HEK293 (cell line): Measurements from ENCODE around the gene SPRR2G.
"Not testable (repeated sequence)": the region's sequence is repeated elsewhere in the genome, so short reads cannot be mapped to it uniquely, and the experiment has no call there.

Experiments
- KLF9 ChIP-seq: fragments of 450-650 bp; formaldehyde crosslinking; IDR thresholded peaks from 2 replicates; pipeline ENCODE4 v1.5.1; 2016; ENCODE audit warnings: missing biosample characterization, missing genetic modification characterization, low read depth
- MEIS1 ChIP-seq: sonication (generic); formaldehyde crosslinking; IDR thresholded peaks from 2 replicates; pipeline ENCODE4 v1.8.1; 2022; ENCODE audit warnings: missing genetic modification reagents, mild to moderate bottlenecking, borderline replicate concordance
- ZFP69B ChIP-seq: fragments of 450-650 bp; formaldehyde crosslinking; IDR thresholded peaks from 2 replicates; pipeline ENCODE4 v1.5.1; 2016; ENCODE audit warnings: missing biosample characterization, missing genetic modification characterization
- ZNF529 ChIP-seq: fragments of 450-650 bp; formaldehyde crosslinking; IDR thresholded peaks from 2 replicates; pipeline ENCODE4 v1.5.1; 2017; ENCODE audit warnings: missing genetic modification characterization, missing biosample characterization; ENCODE audit not compliant: insufficient replicate concordance
- ZNF777 ChIP-seq: fragments of 450-650 bp; formaldehyde crosslinking; IDR thresholded peaks from 2 replicates; pipeline ENCODE4 v1.5.1; 2017; ENCODE audit warnings: missing biosample characterization, missing genetic modification characterization, borderline replicate concordance
- TF ChIP-seq, protein P1 (sequence below): fragments of 450-650 bp; formaldehyde crosslinking; IDR thresholded peaks from 2 replicates; pipeline ENCODE4 v1.5.1; 2016; ENCODE audit warnings: missing biosample characterization, missing genetic modification characterization, low read depth
- TF ChIP-seq, protein P2 (sequence below): fragments of 450-650 bp; formaldehyde crosslinking; IDR thresholded peaks from 2 replicates; pipeline ENCODE4 v1.5.1; 2016; ENCODE audit warnings: missing biosample characterization, missing genetic modification characterization
- TF ChIP-seq, protein P3 (sequence below): fragments of 450-650 bp; formaldehyde crosslinking; IDR thresholded peaks from 2 replicates; pipeline ENCODE4 v1.5.1; 2016; ENCODE audit warnings: missing biosample characterization, missing genetic modification characterization
- TF ChIP-seq, protein P4 (sequence below): fragments of 450-650 bp; formaldehyde crosslinking; IDR thresholded peaks from 2 replicates; pipeline ENCODE4 v1.5.1; 2016; ENCODE audit warnings: missing biosample characterization, missing genetic modification characterization, low read depth
- TF ChIP-seq, protein P5 (sequence below): fragments of 450-650 bp; formaldehyde crosslinking; IDR thresholded peaks from 2 replicates; pipeline ENCODE4 v1.5.1; 2016; ENCODE audit warnings: missing biosample characterization, missing genetic modification characterization
- TF ChIP-seq, protein P6 (sequence below): fragments of 450-650 bp; formaldehyde crosslinking; optimal IDR thresholded peaks from 2 replicates; pipeline ENCODE3; 2016; ENCODE audit warnings: missing biosample characterization, mild to moderate bottlenecking, missing genetic modification characterization

DNA sequence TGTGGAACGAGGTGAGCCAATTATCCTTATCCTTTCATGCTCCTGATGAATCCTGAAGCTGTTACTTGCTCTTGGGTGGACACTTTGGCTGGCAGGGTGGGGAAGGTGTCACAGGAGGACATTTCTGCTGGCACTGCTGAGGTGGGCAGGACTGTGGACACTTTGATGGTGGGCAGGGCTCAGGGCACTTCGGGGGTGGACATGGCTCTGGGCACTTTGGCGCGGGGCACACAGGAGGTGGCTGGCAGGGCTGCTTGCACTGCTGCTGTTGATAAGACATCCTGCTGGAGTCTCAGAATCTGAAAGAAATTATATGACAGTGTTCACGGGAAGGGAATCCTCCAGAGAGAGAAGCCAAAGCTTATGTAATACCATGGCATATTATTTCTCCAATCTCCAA lies 38.2 kb downstream of the SPRR2G start:
- TF ChIP-seq, protein P1, sequence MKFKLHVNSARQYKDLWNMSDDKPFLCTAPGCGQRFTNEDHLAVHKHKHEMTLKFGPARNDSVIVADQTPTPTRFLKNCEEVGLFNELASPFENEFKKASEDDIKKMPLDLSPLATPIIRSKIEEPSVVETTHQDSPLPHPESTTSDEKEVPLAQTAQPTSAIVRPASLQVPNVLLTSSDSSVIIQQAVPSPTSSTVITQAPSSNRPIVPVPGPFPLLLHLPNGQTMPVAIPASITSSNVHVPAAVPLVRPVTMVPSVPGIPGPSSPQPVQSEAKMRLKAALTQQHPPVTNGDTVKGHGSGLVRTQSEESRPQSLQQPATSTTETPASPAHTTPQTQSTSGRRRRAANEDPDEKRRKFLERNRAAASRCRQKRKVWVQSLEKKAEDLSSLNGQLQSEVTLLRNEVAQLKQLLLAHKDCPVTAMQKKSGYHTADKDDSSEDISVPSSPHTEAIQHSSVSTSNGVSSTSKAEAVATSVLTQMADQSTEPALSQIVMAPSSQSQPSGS (tag by site-specific recombination): not testable (repeated sequence)
- TF ChIP-seq, protein P2, sequence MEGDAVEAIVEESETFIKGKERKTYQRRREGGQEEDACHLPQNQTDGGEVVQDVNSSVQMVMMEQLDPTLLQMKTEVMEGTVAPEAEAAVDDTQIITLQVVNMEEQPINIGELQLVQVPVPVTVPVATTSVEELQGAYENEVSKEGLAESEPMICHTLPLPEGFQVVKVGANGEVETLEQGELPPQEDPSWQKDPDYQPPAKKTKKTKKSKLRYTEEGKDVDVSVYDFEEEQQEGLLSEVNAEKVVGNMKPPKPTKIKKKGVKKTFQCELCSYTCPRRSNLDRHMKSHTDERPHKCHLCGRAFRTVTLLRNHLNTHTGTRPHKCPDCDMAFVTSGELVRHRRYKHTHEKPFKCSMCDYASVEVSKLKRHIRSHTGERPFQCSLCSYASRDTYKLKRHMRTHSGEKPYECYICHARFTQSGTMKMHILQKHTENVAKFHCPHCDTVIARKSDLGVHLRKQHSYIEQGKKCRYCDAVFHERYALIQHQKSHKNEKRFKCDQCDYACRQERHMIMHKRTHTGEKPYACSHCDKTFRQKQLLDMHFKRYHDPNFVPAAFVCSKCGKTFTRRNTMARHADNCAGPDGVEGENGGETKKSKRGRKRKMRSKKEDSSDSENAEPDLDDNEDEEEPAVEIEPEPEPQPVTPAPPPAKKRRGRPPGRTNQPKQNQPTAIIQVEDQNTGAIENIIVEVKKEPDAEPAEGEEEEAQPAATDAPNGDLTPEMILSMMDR (tag by site-specific recombination): not testable (repeated sequence)
- TF ChIP-seq ZFP69B (tag by site-specific recombination); ZNF777; KLF9 (tag by site-specific recombination); ZNF529 (tag by site-specific recombination); MEIS1 (CRISPR knock-in tag): not testable (repeated sequence)
- TF ChIP-seq, protein P3, sequence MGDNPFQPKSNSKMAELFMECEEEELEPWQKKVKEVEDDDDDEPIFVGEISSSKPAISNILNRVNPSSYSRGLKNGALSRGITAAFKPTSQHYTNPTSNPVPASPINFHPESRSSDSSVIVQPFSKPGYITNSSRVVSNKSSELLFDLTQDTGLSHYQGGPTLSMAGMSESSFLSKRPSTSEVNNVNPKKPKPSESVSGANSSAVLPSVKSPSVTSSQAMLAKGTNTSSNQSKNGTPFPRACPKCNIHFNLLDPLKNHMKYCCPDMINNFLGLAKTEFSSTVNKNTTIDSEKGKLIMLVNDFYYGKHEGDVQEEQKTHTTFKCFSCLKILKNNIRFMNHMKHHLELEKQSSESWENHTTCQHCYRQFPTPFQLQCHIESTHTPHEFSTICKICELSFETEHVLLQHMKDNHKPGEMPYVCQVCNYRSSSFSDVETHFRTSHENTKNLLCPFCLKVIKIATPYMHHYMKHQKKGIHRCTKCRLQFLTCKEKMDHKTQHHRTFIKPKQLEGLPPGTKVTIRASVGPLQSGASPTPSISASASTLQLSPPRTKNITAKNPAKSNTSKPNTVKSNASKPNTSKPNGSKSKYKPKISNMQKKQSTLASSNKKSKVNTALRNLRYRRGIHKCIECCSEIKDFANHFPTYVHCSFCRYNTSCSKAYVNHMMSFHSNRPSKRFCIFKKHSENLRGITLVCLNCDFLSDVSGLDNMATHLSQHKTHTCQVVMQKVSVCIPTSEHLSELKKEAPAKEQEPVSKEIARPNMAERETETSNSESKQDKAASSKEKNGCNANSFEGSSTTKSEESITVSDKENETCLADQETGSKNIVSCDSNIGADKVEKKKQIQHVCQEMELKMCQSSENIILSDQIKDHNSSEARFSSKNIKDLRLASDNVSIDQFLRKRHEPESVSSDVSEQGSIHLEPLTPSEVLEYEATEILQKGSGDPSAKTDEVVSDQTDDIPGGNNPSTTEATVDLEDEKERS (tag by site-specific recombination): not testable (repeated sequence)
- TF ChIP-seq, protein P4, sequence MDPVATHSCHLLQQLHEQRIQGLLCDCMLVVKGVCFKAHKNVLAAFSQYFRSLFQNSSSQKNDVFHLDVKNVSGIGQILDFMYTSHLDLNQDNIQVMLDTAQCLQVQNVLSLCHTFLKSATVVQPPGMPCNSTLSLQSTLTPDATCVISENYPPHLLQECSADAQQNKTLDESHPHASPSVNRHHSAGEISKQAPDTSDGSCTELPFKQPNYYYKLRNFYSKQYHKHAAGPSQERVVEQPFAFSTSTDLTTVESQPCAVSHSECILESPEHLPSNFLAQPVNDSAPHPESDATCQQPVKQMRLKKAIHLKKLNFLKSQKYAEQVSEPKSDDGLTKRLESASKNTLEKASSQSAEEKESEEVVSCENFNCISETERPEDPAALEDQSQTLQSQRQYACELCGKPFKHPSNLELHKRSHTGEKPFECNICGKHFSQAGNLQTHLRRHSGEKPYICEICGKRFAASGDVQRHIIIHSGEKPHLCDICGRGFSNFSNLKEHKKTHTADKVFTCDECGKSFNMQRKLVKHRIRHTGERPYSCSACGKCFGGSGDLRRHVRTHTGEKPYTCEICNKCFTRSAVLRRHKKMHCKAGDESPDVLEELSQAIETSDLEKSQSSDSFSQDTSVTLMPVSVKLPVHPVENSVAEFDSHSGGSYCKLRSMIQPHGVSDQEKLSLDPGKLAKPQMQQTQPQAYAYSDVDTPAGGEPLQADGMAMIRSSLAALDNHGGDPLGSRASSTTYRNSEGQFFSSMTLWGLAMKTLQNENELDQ (tag by site-specific recombination): not testable (repeated sequence)
- TF ChIP-seq, protein P5, sequence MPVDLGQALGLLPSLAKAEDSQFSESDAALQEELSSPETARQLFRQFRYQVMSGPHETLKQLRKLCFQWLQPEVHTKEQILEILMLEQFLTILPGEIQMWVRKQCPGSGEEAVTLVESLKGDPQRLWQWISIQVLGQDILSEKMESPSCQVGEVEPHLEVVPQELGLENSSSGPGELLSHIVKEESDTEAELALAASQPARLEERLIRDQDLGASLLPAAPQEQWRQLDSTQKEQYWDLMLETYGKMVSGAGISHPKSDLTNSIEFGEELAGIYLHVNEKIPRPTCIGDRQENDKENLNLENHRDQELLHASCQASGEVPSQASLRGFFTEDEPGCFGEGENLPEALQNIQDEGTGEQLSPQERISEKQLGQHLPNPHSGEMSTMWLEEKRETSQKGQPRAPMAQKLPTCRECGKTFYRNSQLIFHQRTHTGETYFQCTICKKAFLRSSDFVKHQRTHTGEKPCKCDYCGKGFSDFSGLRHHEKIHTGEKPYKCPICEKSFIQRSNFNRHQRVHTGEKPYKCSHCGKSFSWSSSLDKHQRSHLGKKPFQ (tag by site-specific recombination): not testable (repeated sequence)
- TF ChIP-seq, protein P6, sequence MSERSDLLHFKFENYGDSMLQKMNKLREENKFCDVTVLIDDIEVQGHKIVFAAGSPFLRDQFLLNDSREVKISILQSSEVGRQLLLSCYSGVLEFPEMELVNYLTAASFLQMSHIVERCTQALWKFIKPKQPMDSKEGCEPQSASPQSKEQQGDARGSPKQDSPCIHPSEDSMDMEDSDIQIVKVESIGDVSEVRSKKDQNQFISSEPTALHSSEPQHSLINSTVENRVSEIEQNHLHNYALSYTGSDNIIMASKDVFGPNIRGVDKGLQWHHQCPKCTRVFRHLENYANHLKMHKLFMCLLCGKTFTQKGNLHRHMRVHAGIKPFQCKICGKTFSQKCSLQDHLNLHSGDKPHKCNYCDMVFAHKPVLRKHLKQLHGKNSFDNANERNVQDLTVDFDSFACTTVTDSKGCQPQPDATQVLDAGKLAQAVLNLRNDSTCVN (tag by site-specific recombination): not testable (repeated sequence)
